Epithelial cell of esophagus (primary cell): ENCODE data around the gene ENTPD1.

Source experiments
- DNase-seq: peaks from one replicate; pipeline ENCODE4 v3.0.0; 2010; ENCODE audit warnings: low read depth
- H3K4me3 ChIP-seq: 2 replicates; pipeline ENCODE4 v1.5.1; 2011; ENCODE audit warnings: mild to moderate bottlenecking, low read length, control low read depth
- TF ChIP-seq, protein P1 (sequence below): IDR thresholded peaks from 2 replicates; pipeline ENCODE4 v1.5.1; 2011; ENCODE audit warnings: low read depth, mild to moderate bottlenecking, low read length, control low read depth, inconsistent platforms; ENCODE audit not compliant: insufficient read depth; ENCODE audit errors: missing control alignments

Gene ENTPD1

GRCh38 chr10:95784279-95784913 is 28.4 kb downstream of the ENTPD1 start:
- H3K4me3 ChIP-seq = no peak overlapping the region
- no peak for DNase-seq
- TF ChIP-seq, protein P1, sequence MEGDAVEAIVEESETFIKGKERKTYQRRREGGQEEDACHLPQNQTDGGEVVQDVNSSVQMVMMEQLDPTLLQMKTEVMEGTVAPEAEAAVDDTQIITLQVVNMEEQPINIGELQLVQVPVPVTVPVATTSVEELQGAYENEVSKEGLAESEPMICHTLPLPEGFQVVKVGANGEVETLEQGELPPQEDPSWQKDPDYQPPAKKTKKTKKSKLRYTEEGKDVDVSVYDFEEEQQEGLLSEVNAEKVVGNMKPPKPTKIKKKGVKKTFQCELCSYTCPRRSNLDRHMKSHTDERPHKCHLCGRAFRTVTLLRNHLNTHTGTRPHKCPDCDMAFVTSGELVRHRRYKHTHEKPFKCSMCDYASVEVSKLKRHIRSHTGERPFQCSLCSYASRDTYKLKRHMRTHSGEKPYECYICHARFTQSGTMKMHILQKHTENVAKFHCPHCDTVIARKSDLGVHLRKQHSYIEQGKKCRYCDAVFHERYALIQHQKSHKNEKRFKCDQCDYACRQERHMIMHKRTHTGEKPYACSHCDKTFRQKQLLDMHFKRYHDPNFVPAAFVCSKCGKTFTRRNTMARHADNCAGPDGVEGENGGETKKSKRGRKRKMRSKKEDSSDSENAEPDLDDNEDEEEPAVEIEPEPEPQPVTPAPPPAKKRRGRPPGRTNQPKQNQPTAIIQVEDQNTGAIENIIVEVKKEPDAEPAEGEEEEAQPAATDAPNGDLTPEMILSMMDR = no peak

DNA sequence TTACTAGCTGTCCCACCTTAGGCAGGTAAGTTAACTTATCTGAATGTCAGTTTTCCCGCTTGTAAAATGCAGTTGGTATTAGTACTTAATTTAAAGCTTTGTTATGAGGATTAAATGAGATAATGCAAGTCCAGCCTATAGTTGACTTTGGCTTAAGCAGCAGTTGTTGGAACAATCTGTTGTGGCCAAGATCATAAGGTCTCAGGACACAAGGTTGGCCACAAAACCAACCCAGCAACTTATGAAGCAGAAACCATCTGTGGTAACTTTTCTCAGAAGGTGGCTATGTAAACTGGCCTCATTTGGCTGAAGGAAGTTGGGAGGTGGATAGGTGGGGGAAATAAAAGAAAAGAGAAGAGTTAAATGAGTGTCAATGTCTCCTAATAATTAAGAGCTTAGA is 29.4 kb downstream of the ENTPD1 start:
- H3K4me3 ChIP-seq = no peak overlapping the region
- TF ChIP-seq, protein P1 = no peak
- DNase-seq = no peak

DNA sequence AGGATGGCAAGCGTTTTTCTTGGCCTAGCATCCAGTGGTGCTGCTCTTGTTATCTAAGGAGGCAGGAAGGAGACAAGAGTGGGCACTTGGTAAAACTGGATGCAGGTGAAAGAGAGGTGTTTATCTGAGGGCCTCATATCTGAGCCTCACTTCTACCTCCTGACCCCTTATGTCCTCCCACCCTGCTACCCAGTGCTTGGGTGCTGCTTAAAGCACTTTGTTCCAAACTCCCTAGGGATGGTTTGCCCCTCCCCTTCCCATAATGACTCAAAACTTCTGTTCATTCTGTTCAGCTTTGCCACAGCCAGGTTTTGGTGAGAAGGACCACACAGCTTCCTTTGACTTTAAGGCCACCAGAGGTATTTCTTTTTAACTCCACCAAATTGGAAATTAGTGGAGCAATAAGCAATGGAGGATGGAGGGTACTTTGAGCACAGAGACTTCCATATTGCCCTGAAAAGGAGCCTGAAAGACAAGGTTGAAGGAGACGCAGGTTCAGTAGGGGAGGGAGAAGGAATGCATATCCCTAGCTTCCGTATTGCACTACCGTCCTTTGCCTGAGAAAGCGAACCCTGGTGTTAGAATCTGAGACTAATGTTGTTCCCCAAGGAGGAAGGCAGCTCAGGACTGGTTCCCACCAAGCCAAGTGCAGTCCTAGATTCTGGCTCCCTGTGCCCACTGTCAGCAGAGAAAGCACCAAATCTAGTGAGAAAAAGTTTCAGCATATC is 30.1 kb downstream of the ENTPD1 start:
- DNase-seq = no peak
- no peak overlapping the region for H3K4me3 ChIP-seq
- TF ChIP-seq, protein P1 = no peak

- no peak overlapping the region for H3K4me3 ChIP-seq
- TF ChIP-seq, protein P1 = no peak
- no peak for DNase-seq
Observed at GRCh38 chr10:95787447-95787846, 31.5 kb downstream of the ENTPD1 start.

- TF ChIP-seq, protein P1 = no peak
- no peak for DNase-seq
- no peak overlapping the region for H3K4me3 ChIP-seq
Observed at GRCh38 chr10:95788830-95789229, 32.9 kb downstream of the ENTPD1 start.

DNA sequence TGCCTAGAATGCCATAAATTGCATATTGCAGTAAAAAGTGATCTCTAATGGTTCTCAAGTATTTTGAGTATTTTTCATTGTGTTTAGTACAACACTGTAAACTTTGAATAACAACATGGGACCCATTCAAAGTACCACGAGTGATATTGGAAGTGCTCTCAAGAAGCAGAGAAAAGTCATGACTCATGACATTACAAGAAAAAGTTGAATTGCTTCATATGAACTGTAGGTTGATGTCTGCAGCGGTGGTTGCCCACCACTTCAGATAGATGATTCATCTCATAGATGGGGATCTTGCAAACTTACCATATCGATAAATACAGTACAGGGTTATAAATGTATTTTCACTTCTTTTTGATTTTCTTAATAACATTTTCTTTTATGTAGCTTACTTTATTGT is 33.9 kb downstream of the ENTPD1 start:
- TF ChIP-seq, protein P1 = no peak
- DNase-seq = no peak
- no peak overlapping the region for H3K4me3 ChIP-seq
